Measurements from ENCODE around the gene HSPA12B. TPM values are rescaled to one million over a fixed set of nuclear protein-coding genes. Genes with fewer than 3 reads are reported as not detected.

The HSPA12B gene
- total RNA-seq: 0.11 and 0.12 TPM in 2 replicates

DNA sequence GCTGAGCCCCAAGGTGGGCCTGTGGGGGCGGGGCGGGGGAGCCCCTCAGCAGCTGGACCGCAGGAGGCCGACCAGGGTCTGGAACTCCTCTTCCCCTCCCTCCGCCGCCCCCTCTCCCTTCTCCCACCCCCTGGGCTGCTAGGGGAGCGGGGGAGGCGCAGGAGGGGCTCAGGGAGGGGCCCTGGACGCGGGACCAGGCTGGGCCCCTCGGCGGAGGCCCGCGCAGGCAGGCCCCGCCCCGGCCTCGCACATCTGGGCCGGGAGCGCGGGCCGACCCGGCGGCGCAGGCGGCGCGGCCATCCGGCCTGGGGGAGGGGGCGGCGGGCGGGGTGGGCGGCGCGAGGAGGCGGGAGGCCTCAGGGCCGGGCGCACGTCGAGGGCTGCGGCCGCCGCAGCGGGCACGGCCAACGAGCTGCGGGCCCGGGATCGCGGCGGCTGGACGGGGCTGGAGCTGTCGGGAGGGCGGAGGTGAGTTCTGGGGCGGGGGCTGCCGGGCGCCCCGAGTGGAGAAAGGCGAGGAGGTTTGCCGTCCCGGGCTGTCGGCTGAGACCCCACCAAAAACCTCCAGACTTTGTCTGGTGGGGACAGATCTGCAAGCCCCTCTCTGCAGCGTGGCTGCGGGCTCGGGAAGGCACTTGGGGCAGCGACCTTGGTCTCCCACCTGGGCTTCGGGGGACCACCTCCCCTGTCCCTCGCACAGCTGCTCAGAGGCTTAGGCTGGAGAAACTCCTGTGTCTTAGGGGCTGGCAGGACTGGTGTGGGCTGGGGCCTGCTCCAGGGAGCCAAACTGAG is at the start of gene HSPA12B:
Gene HSPA12B (plus strand): TSS at position 359 of the 792 bp plus-strand sequence. CDS start 5,990 bp downstream, outside the sequence.

GRCh38 chr20:3712279-3712873 is 20.1 kb upstream of the HSPA12B start, which contains the start of gene SIGLEC1:
SIGLEC1 (minus strand) TSS chr20:3712600; CDS start chr20:3707128, 5,472 bp downstream.

GRCh38 chr20:3767427-3768341 is 35.2 kb downstream of the HSPA12B start, which contains the start of gene ADISSP:
ADISSP (minus strand) TSS chr20:3767753; CDS start chr20:3760100, 7,653 bp downstream.

GRCh38 chr20:3781153-3781910 is 48.8 kb downstream of the HSPA12B start, which contains the start of gene SPEF1:
SPEF1 (minus strand) TSS chr20:3781448; CDS start chr20:3781287, 161 bp downstream.

DNA sequence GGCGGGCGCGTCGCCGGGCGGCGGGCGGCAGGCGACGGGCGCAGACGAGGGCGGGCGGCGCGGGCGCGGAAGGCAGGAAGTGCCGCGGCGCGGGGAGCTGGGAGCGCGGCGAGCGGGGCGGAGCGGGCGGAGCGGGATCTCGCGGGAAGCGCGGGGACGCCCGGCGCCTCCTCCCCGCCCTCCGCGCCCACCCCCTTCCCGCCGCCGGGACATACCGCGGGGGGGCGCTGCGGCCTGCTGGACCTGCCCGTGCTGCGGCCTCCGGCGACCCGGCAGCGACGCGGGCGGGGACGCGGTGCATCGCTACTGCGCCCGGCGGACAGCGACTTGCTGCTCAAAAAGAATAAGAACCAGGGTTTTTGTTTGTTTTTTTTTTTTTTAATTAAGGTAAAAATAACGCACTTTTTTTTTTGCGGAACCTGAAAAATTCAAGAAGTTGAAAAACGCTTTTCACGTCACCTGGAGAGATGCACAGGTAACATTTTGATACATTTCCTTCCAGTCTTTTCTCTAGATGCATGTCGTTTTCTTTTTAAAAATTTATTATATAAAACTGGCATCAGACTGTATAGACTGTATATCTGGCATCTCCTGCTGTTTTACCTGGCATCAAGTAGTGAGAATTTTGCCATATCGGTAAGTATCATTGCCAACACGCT is 54.3 kb downstream of the HSPA12B start, which contains the start of gene CENPB:
Gene CENPB (minus strand): TSS at position 76 of the 659 bp plus-strand sequence. CDS start 257 bp downstream, outside the sequence.

GRCh38 chr20:3795511-3796468 is 63.3 kb downstream of the HSPA12B start, which contains the start of gene CDC25B:
CDC25B (plus strand) TSS chr20:3796310; CDS start chr20:3796532, 222 bp downstream.

Other genes with a start within 250 kb of the HSPA12B start
- gene GFRA4, start 69.3 kb upstream of the HSPA12B start, total RNA-seq: not detected in 2 replicates
- 57.5 and 87.5 TPM in 2 replicates for gene ADAM33, start 50.7 kb upstream of the HSPA12B start, total RNA-seq
- not detected in 2 replicates for gene SIGLEC1, start 20.1 kb upstream of the HSPA12B start, total RNA-seq
- 29.6 and 39.6 TPM in 2 replicates for gene ADISSP, start 35.1 kb downstream of the HSPA12B start, total RNA-seq
- gene SPEF1, start 48.8 kb downstream of the HSPA12B start, total RNA-seq: 0.22 and 0.25 TPM in 2 replicates
- 121 and 150 TPM in 2 replicates for gene CENPB, start 54.1 kb downstream of the HSPA12B start, total RNA-seq
- gene CDC25B, start 63.6 kb downstream of the HSPA12B start, total RNA-seq: 18.9 and 30.5 TPM in 2 replicates
- gene AP5S1, start 87.9 kb downstream of the HSPA12B start, total RNA-seq: 16.7 and 23.1 TPM in 2 replicates
- gene MAVS, start 114.1 kb downstream of the HSPA12B start, total RNA-seq: 16.0 and 16.1 TPM in 2 replicates
- gene PANK2, start 156.7 kb downstream of the HSPA12B start, total RNA-seq: 59.2 and 68.6 TPM in 2 replicates